Measurements from ENCODE around the gene CAMK2A. TPM values are rescaled to one million over a fixed set of nuclear protein-coding genes. Genes with fewer than 3 reads are reported as not detected.

CAMK2A gene
- total and polyA plus RNA-seq, 2 of the 4 experiments (the other 2 are of a cell fraction): 0.18 to 0.19 TPM

- no peaks in the 10 kb centered on the region for H3K79me1 ChIP-seq (ENCODE audit: low read depth in 1 of 2, low read length in 2 of 2)
Measured at GRCh38 chr5:150183436-150183835, 106.1 kb downstream of the CAMK2A start.

More at GRCh38 chr5:150183436-150183835, 106.1 kb downstream of the CAMK2A start:
- H2AK9ac ChIP-seq (replicated peaks; ENCODE audit: low read depth, low read length, poor library complexity): no peak overlapping the region
- WGBS, 2 experiments (ENCODE audit: extremely low coverage in 2 of 2, insufficient read length in 1 of 2): 89% methylated on average over 3 of the region's 12 CpGs; no CpG with 5 or more reads in 1 of the 2 experiments
- H2BK20ac ChIP-seq (ENCODE audit: low read depth, low read length): no peak overlapping the region
- H2AFZ ChIP-seq (replicated peaks; ENCODE audit: low read length, poor library complexity): no peak overlapping the region
- DNase-seq (no peak), ATAC-seq (ENCODE audit: low read depth) (no peak)
- TF ChIP-seq NFE2L2 (IDR thresholded peaks at IDR 0.05; ENCODE audit: low read depth, low read length): no peak
- no peak for TF ChIP-seq CHD1 (IDR thresholded peaks at IDR 0.05; ENCODE audit: low read depth, low read length)
- no peak for TF ChIP-seq RAD21 (IDR thresholded peaks at IDR 0.05; ENCODE audit: low read length)
- TF ChIP-seq RFX5 (IDR thresholded peaks at IDR 0.05; ENCODE audit: low read depth, low read length): no peak
- no peak for TF ChIP-seq CTCF (conservative IDR thresholded peaks at IDR 0.05; ENCODE audit: low read depth, low read length)
- TF ChIP-seq MAZ (IDR thresholded peaks at IDR 0.05; ENCODE audit: borderline replicate concordance, low read depth, low read length): no peak
- no peak for TF ChIP-seq ELK1 (IDR thresholded peaks at IDR 0.05; ENCODE audit: borderline replicate concordance, low read depth, low read length)
- TF ChIP-seq CEBPB (IDR thresholded peaks at IDR 0.05; ENCODE audit: low read depth, low read length): no peak
- no peak for TF ChIP-seq MAFK (IDR thresholded peaks at IDR 0.05; ENCODE audit: low read depth, low read length)
- dilution Hi-C loops (cut with HindIII; ENCODE audit: low sequenced_read_pairs, unreplicated experiment): no loop called here
- H4K91ac ChIP-seq (ENCODE audit: insufficient read depth, low read depth, low read length): no peak overlapping the region
- H3K14ac ChIP-seq (replicated peaks; ENCODE audit: low read depth, low read length): no peak overlapping the region
- H3K27ac ChIP-seq (ENCODE audit: insufficient read depth, low read length): no peak overlapping the region
- H3K4me2 ChIP-seq (ENCODE audit: low read depth, low read length): no peak overlapping the region
- BruUV-seq (replicated peaks): no TSS peak
- no peak overlapping the region for H4K8ac ChIP-seq (ENCODE audit: low read depth in 2 of 2, low read length in 2 of 2)
- peaks cover 4% of the 10 kb centered on the region; the same call in 1 of the 2 replicates for H3K9me1 ChIP-seq (ENCODE audit: insufficient read depth, low read length)
- no peak overlapping the region for H2BK5ac ChIP-seq (ENCODE audit: low read depth, low read length, poor library complexity, severe bottlenecking)
- no peak overlapping the region for H2BK15ac ChIP-seq (ENCODE audit: low read depth, low read length)
- POLR2A ChIA-PET (ENCODE audit: unreplicated experiment): no interaction called here
- H3K27me3 ChIP-seq (ENCODE audit: control insufficient read depth, insufficient read depth, low read length): peaks cover 66% of the 10 kb centered on the region
- intact Hi-C loops (cut with micrococcal nuclease): no loop called here
- no peak overlapping the region for H3K4me3 ChIP-seq (ENCODE audit: insufficient read depth, low read depth, low read length)
- H3K23ac ChIP-seq (ENCODE audit: low read depth, low read length): no peak overlapping the region
- CTCF ChIA-PET: no interaction called here
- in situ Hi-C loops (cut with MboI; ENCODE audit: low sequenced_read_pairs): no loop called here
- H3K4me1 ChIP-seq (ENCODE audit: control insufficient read depth, insufficient read depth, low read length): no peaks in the 10 kb centered on the region
- no peak overlapping the region for H2AK5ac ChIP-seq (ENCODE audit: low read depth, low read length)
- H4K20me1 ChIP-seq (ENCODE audit: insufficient read depth, low read length): no peaks in the 10 kb centered on the region; the same call in 1 of the 2 replicates
- H2BK120ac ChIP-seq (ENCODE audit: low read depth, low read length): no peak overlapping the region
- H3K36me3 ChIP-seq (ENCODE audit: control insufficient read depth, insufficient read depth, low read length): no peaks in the 10 kb centered on the region
- H4K5ac ChIP-seq (ENCODE audit: low read depth, low read length): no peak overlapping the region
- H3K18ac ChIP-seq (ENCODE audit: low read depth, low read length): no peak overlapping the region
- no peak overlapping the region for H3K56ac ChIP-seq (ENCODE audit: extremely low read depth, insufficient read depth, low read length)
- no peak overlapping the region for H3K4ac ChIP-seq (ENCODE audit: low read depth, low read length)
- no peaks in the 10 kb centered on the region for H3K9me3 ChIP-seq (ENCODE audit: control insufficient read depth, insufficient read depth, low read length)
- H3K9ac ChIP-seq (ENCODE audit: low read depth, low read length): no peak overlapping the region

All from IMR-90 (cell line).